Suprapubic skin (tissue), 4 donors: ENCODE data around the gene SIX3. TPM values are rescaled to one million over a fixed set of nuclear protein-coding genes. Genes with fewer than 3 reads are reported as not detected.

ENCODE experiments used
- DNase-seq, 2 donors: peaks; one replicate each; pipeline ENCODE4 v3.0.0-alpha.2; 2019; ENCODE audit warnings: low spot score in 2 of 2
- H3K27ac ChIP-seq: fragments of 200-600 bp; sonication (generic); one replicate; pipeline ENCODE4 v1.5.1; 2019
- H3K27me3 ChIP-seq: fragments of 200-600 bp; sonication (generic); one replicate; pipeline ENCODE4 v1.5.1; 2019
- H3K36me3 ChIP-seq: fragments of 200-600 bp; sonication (generic); one replicate; pipeline ENCODE4 v1.5.1; 2019
- H3K4me1 ChIP-seq: fragments of 200-600 bp; sonication (generic); one replicate; pipeline ENCODE4 v1.5.1; 2019
- H3K4me3 ChIP-seq: fragments of 200-600 bp; sonication (generic); one replicate; pipeline ENCODE4 v1.5.1; 2019; ENCODE audit warnings: mild to moderate bottlenecking
- H3K9me3 ChIP-seq: fragments of 200-600 bp; sonication (generic); one replicate; pipeline ENCODE4 v1.5.1; 2019
- EP300 ChIP-seq: sonication (generic); formaldehyde crosslinking; IDR thresholded peaks from one replicate; pipeline ENCODE4 v1.6.1; 2017; ENCODE audit warnings: antibody characterized with exemption
- POLR2A ChIP-seq, 2 donors: fragments of 450-650 bp; IDR thresholded peaks; one replicate each; pipeline ENCODE4 v1.6.1; 2017; ENCODE audit warnings: antibody characterized with exemption in 2 of 2, mild to moderate bottlenecking in 2 of 2, moderate library complexity in 2 of 2
- POLR2AphosphoS5 ChIP-seq, 3 donors: sonication (generic); formaldehyde crosslinking; IDR thresholded peaks; one replicate each; pipeline ENCODE4 v1.6.1; 2017; ENCODE audit warnings: antibody characterized with exemption in 3 of 3
- WGBS: methylation state at CpG from one replicate; pipeline ENCODE4 v1.1.5; 2018; 5-methylcytosine and 5-hydroxymethylcytosine counted together
- total RNA-seq, 4 donors: library from RNA; depleted of rRNA; stranded (reverse); fragments of >200 nt; gene quantifications; one replicate each; pipeline ENCODE4 v1.1.0, GENCODE V29; 2016
- TF ChIP-seq, protein P1 (sequence below), 2 donors: fragments of 200-600 bp in 1 of 2; fragments of 450-650 bp in 1 of 2; sonication (generic) in 1 of 2; IDR thresholded peaks; one replicate each; pipeline ENCODE4 v1.5.1; 2016 to 2019; ENCODE audit warnings: antibody characterized with exemption in 2 of 2, mild to moderate bottlenecking in 1 of 2, moderate library complexity in 1 of 2

Gene SIX3
- total RNA-seq, 4 donors from 2014 or later, result 0.38 TPM; not detected in 3

DNA sequence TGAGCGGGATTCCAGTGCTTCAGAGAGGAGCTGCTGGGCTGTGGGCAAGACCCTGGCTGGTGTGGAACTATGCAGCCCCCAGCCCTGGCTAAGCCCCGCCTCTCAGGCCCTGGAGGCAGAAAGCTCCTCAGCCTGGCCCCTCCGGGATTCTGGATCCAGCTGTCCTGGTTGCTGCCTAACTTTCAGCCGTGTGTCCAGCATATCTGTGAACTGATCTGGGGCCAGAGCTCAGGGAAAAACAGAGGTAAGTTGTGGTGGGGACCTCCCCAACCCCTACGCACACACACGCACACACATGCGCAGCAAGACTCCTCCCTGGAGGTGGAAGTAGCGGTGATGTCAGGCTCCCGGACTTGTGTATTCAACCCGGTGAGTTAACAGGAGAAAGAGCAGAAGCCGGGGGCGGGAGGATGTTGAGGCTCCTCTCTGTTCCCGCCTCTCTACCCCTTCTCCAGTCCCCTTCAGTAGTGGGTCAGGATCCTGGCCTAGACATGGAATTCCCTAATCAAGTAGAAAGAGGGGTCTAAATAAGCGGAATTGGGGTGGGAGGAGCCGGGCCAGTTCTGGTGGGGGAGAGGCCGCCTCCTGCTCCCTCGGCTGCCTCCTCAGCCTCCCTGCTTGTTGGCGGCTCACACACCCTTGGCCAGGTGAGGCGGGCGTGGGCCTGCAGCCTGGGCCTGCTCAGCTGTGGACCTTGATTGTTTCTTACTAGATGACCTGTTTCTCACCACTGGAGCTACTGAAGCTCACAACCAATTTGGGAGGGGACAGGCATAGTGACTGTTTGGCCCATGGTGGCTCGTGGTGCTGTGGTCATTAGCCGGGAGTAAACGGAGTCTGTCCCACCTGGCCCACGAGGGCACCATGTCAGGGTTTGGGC lies 34.3 kb downstream of the SIX3 start:
- no peaks in the 10 kb centered on the region for H3K9me3 ChIP-seq
- no peak for DNase-seq
- 68% methylated on average over 17 of the region's 24 CpGs for WGBS
- TF ChIP-seq, protein P1, sequence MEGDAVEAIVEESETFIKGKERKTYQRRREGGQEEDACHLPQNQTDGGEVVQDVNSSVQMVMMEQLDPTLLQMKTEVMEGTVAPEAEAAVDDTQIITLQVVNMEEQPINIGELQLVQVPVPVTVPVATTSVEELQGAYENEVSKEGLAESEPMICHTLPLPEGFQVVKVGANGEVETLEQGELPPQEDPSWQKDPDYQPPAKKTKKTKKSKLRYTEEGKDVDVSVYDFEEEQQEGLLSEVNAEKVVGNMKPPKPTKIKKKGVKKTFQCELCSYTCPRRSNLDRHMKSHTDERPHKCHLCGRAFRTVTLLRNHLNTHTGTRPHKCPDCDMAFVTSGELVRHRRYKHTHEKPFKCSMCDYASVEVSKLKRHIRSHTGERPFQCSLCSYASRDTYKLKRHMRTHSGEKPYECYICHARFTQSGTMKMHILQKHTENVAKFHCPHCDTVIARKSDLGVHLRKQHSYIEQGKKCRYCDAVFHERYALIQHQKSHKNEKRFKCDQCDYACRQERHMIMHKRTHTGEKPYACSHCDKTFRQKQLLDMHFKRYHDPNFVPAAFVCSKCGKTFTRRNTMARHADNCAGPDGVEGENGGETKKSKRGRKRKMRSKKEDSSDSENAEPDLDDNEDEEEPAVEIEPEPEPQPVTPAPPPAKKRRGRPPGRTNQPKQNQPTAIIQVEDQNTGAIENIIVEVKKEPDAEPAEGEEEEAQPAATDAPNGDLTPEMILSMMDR (IDR thresholded peaks at IDR 0.05), result no peak
- TF ChIP-seq POLR2AphosphoS5 (IDR thresholded peaks at IDR 0.05) (no peak), EP300 (no peak), POLR2A (IDR thresholded peaks at IDR 0.05) (no peak)
- no peaks in the 10 kb centered on the region for H3K36me3 ChIP-seq
- H3K27me3 ChIP-seq, result peaks cover 31% of the 10 kb centered on the region
- H3K4me3 ChIP-seq, result no peak overlapping the region
- H3K27ac ChIP-seq, result no peak overlapping the region
- no peaks in the 10 kb centered on the region for H3K4me1 ChIP-seq

DNA sequence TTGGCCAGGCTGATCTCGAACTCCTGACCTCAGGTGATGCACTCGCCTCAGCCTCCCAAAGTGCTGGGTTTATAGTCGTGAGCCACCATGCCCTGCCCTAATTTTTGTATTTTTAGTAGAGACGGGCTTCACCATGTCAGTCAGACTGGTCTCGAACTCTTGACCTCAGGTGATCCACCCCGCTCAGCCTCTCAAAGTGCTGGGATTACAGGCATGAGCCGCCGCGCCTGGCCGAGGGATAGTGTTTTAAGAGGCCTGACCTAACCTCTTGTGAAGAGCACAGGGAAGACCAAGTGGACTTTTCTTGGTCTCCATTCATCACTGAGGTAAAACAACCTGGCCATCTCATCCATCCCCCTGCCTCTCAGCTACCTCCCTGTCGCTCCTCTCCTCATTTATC lies 38.1 kb downstream of the SIX3 start:
- Histone ChIP-seq H3K36me3 (no peaks in the 10 kb centered on the region), H3K27ac (no peak overlapping the region), H3K27me3 (peaks cover 28% of the 10 kb centered on the region), H3K4me1 (peaks cover 4% of the 10 kb centered on the region), H3K9me3 (no peaks in the 10 kb centered on the region), H3K4me3 (no peak overlapping the region)
- DNase-seq, result no peak
- TF ChIP-seq POLR2A (IDR thresholded peaks at IDR 0.05), result no peak
- no peak for TF ChIP-seq EP300
- TF ChIP-seq, protein P1 (IDR thresholded peaks at IDR 0.05), result no peak
- TF ChIP-seq POLR2AphosphoS5 (IDR thresholded peaks at IDR 0.05), result no peak
- WGBS, result 74% methylated on average over 10 of the region's 11 CpGs

DNA sequence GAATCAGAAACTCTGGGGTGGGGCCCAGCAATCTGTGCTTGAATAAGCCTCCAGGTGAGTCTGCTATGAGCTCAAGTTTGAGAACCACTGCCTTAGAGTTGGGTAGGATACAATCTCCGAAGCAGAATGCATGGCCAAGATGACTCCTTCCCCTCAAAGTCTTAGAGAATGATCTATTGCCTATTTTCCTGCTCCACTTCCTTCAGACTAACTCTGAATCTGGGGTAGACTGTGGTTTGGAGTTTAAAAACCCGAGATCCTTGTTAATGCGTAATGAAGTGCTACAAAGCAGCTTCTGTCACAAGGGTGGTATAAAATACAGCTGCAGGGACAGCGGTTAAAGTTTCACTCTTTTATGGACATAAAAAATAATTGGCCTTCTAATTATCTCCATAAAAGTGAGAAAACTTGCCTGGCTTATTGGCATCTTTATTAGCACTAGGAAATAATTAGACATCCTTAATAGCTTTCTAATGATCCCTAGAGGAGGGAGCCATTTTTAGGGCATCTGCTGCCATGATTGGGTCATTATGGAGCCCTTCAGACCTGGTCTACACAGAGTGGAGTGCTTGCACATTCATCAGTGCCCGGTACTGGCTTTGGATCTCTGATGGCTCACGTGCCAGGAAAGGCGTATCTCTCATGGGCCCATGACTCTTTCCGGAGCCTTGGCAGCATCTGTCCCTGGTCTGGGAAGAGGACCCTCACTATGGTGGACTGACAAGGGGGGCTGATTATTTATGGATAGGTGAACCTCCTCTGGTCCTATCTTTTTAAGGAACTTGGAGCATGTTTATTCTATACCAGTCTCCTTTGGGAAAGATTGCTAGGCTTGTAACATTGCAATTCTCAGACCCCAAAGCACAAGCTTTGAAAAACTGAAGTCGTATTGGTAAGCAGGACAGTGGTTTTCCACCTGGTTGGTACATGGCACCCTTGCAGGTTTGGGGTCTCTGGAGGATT lies 39.5 kb downstream of the SIX3 start:
- WGBS, result 65% methylated on average over 9 of the region's 9 CpGs
- no peak for DNase-seq
- Histone ChIP-seq H3K27ac (no peak overlapping the region), H3K4me1 (peaks cover 4% of the 10 kb centered on the region), H3K4me3 (no peak overlapping the region), H3K9me3 (no peaks in the 10 kb centered on the region), H3K27me3 (peaks cover 22% of the 10 kb centered on the region), H3K36me3 (no peaks in the 10 kb centered on the region)
- TF ChIP-seq, protein P1 (IDR thresholded peaks at IDR 0.05), result no peak
- TF ChIP-seq POLR2AphosphoS5 (IDR thresholded peaks at IDR 0.05), result no peak
- TF ChIP-seq EP300, result no peak
- TF ChIP-seq POLR2A (IDR thresholded peaks at IDR 0.05), result no peak

GRCh38 chr2:44981714-44982108 lies 40.2 kb downstream of the SIX3 start:
- TF ChIP-seq POLR2AphosphoS5 (IDR thresholded peaks at IDR 0.05), result no peak
- TF ChIP-seq, protein P1 (IDR thresholded peaks at IDR 0.05), result peak; percentile 74 to 77
- no peak for TF ChIP-seq POLR2A (IDR thresholded peaks at IDR 0.05)
- peaks cover 22% of the 10 kb centered on the region for H3K27me3 ChIP-seq
- no peak overlapping the region for H3K4me3 ChIP-seq
- WGBS, result 12% methylated on average over 13 of the region's 14 CpGs
- H3K27ac ChIP-seq, result no peak overlapping the region
- no peak for DNase-seq
- H3K4me1 ChIP-seq, result peaks cover 4% of the 10 kb centered on the region
- H3K36me3 ChIP-seq, result no peaks in the 10 kb centered on the region
- H3K9me3 ChIP-seq, result no peaks in the 10 kb centered on the region
